ENCODE measurements around the gene CLPTM1.
"Not testable (repeated sequence)": the region's sequence is repeated elsewhere in the genome, so short reads cannot be mapped to it uniquely, and the experiment has no call there.

The CLPTM1 gene, protein sequence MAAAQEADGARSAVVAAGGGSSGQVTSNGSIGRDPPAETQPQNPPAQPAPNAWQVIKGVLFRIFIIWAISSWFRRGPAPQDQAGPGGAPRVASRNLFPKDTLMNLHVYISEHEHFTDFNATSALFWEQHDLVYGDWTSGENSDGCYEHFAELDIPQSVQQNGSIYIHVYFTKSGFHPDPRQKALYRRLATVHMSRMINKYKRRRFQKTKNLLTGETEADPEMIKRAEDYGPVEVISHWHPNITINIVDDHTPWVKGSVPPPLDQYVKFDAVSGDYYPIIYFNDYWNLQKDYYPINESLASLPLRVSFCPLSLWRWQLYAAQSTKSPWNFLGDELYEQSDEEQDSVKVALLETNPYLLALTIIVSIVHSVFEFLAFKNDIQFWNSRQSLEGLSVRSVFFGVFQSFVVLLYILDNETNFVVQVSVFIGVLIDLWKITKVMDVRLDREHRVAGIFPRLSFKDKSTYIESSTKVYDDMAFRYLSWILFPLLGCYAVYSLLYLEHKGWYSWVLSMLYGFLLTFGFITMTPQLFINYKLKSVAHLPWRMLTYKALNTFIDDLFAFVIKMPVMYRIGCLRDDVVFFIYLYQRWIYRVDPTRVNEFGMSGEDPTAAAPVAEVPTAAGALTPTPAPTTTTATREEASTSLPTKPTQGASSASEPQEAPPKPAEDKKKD

DNA sequence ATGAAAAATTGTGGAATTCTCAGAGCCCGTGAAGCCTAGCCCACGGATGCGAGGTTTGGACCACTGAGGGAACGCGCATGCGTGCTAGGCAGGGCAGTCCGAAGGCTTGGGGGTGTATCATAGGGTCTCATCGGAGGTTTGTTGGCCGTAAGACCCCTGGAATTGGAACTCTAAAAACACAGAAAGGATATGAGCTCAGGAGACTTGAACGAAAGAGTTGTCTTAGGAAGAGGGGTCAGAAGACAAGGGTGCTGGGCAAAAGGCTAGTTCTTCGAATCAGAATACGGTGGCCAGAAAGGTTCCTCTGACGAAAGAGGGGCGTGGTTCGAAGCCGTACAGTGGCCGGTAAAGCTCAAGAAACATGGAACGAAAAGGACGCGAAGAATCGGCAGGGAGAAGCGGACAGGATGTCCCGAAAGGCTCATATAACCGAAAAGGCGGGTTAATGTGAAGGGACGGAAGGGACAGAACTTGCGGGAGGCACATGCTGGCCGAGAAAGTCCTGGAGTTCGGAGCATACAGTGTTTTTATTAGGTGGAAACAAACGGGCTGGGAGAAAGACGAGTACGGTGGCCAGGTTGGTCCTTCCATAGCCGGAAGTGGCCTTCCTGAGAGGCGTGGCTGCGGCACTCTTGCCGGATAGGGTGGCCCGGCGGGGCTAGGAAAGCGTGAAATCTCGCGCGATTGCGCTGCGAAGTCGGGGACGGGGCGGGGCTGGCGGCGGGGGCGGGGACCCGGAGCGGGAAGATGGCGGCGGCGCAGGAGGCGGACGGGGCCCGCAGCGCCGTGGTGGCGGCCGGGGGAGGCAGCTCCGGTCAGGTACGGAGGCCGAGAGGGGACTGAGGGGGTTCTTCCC, at the start of gene CLPTM1:
Gene CLPTM1 (plus strand): TSS at position 732 of the 856 bp plus-strand sequence. CDS start 16 bp downstream, at position 748.
- DNase-seq: peak; percentile 94 to 97

DNA sequence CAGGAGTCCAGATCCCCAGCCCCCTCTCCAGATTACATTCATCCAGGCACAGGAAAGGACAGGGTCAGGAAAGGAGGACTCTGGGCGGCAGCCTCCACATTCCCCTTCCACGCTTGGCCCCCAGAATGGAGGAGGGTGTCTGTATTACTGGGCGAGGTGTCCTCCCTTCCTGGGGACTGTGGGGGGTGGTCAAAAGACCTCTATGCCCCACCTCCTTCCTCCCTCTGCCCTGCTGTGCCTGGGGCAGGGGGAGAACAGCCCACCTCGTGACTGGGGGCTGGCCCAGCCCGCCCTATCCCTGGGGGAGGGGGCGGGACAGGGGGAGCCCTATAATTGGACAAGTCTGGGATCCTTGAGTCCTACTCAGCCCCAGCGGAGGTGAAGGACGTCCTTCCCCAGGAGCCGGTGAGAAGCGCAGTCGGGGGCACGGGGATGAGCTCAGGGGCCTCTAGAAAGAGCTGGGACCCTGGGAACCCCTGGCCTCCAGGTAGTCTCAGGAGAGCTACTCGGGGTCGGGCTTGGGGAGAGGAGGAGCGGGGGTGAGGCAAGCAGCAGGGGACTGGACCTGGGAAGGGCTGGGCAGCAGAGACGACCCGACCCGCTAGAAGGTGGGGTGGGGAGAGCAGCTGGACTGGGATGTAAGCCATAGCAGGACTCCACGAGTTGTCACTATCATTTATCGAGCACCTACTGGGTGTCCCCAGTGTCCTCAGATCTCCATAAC, 49.6 kb upstream of the CLPTM1 start, which contains the start of gene APOE:
Gene APOE (plus strand): TSS at position 360 of the 724 bp plus-strand sequence. CDS start 829 bp downstream, outside the sequence.
- no peak for DNase-seq

DNA sequence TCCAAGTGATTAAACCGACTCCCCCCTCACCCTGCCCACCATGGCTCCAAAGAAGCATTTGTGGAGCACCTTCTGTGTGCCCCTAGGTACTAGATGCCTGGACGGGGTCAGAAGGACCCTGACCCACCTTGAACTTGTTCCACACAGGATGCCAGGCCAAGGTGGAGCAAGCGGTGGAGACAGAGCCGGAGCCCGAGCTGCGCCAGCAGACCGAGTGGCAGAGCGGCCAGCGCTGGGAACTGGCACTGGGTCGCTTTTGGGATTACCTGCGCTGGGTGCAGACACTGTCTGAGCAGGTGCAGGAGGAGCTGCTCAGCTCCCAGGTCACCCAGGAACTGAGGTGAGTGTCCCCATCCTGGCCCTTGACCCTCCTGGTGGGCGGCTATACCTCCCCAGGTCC, 47.6 kb upstream of the CLPTM1 start:
- DNase-seq: no peak

DNA sequence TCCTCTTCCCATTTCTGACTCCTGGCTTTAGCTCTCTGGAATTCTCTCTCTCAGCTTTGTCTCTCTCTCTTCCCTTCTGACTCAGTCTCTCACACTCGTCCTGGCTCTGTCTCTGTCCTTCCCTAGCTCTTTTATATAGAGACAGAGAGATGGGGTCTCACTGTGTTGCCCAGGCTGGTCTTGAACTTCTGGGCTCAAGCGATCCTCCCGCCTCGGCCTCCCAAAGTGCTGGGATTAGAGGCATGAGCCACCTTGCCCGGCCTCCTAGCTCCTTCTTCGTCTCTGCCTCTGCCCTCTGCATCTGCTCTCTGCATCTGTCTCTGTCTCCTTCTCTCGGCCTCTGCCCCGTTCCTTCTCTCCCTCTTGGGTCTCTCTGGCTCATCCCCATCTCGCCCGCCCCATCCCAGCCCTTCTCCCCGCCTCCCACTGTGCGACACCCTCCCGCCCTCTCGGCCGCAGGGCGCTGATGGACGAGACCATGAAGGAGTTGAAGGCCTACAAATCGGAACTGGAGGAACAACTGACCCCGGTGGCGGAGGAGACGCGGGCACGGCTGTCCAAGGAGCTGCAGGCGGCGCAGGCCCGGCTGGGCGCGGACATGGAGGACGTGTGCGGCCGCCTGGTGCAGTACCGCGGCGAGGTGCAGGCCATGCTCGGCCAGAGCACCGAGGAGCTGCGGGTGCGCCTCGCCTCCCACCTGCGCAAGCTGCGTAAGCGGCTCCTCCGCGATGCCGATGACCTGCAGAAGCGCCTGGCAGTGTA, 46.9 kb upstream of the CLPTM1 start:
- DNase-seq: no peak

DNA sequence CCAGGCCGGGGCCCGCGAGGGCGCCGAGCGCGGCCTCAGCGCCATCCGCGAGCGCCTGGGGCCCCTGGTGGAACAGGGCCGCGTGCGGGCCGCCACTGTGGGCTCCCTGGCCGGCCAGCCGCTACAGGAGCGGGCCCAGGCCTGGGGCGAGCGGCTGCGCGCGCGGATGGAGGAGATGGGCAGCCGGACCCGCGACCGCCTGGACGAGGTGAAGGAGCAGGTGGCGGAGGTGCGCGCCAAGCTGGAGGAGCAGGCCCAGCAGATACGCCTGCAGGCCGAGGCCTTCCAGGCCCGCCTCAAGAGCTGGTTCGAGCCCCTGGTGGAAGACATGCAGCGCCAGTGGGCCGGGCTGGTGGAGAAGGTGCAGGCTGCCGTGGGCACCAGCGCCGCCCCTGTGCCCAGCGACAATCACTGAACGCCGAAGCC, 46.3 kb upstream of the CLPTM1 start:
- DNase-seq: no peak

DNA sequence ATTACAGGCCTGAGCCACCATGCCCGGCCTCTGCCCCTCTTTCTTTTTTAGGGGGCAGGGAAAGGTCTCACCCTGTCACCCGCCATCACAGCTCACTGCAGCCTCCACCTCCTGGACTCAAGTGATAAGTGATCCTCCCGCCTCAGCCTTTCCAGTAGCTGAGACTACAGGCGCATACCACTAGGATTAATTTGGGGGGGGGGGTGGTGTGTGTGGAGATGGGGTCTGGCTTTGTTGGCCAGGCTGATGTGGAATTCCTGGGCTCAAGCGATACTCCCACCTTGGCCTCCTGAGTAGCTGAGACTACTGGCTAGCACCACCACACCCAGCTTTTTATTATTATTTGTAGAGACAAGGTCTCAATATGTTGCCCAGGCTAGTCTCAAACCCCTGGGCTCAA, 45.4 kb upstream of the CLPTM1 start:
- DNase-seq: no peak

DNA sequence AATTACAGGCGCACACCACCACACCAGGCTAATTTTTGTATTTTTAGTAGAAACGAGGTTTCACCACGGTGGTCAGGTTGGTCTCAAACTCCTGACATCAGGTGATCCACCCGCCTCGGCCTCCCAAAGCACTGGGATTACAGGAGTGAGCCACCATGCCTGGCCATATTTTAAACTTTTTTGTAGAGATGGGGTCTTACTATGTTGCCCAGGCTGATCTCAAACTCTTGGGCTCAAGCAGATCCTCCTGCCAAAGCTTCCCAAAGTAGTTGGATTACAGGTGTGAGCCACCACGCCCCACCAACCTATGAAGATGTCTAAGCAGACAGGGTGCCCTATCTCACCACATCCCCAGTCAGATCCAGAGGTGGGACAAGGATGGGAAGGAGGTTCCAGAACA, 43.3 kb upstream of the CLPTM1 start:
- DNase-seq: not testable (repeated sequence)

DNA sequence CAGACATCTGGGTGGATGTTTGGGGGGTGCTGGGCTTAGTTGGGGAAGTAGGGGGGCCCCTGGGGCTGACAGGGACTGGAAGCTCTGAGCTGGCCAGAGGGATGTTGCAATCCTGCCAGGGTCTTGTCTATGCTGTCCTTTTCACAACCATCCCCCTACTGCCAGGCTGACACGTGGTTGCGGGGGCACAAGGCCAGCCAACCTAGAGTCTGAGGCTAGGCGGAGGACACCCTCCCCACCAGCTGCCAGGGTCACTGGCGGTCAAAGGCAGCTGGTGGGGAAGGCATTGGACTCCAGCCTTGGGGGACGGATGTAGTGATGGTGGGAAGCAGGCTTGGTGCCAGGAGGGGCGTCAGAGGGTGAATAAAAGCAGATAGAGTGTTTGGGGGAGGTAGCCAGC, 42.3 kb upstream of the CLPTM1 start:
- DNase-seq: no peak

DNA sequence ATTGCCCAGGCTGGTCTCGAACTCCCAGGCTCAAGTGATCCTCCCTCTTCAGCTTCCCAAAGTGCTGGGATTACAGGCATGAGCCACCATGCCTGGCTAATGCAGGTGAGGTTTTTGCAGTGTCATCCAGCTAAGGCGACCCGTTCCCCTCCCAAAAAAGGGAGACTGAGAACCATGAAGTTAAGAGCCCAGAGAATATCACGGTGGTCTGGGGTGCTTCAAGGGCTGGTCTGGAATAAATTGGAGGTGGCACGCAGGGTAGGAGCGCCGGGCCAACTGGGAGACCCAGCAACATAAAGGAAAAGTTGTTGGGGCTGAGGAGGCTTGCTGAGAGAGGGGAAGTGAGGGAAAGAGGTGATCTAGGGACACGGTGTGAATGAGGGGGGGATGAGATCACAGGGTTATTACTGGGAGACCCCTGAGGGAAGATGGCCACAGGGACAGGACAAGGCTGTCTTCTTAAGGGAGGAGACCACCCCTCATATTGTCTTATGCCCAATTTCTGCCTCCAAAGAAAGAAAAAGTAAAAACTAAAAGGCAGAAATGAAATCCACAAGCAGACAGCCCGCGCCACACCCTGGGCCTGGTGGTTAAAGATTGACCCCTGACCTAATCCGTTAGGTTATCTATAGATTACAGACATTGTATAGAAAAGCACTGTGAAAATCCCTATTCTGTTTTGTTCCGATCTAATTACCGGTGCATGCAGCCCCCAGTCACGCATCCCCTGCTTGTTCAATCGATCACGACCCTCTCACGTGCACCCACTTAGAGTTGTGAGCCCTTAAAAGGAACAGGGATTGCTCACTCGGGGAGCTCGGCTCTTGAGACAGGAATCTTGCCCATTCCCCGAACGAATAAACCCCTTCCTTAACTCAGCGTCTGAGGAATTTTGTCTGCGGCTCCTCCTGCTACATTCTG, 41.4 kb upstream of the CLPTM1 start:
- DNase-seq: not testable (repeated sequence)

DNA sequence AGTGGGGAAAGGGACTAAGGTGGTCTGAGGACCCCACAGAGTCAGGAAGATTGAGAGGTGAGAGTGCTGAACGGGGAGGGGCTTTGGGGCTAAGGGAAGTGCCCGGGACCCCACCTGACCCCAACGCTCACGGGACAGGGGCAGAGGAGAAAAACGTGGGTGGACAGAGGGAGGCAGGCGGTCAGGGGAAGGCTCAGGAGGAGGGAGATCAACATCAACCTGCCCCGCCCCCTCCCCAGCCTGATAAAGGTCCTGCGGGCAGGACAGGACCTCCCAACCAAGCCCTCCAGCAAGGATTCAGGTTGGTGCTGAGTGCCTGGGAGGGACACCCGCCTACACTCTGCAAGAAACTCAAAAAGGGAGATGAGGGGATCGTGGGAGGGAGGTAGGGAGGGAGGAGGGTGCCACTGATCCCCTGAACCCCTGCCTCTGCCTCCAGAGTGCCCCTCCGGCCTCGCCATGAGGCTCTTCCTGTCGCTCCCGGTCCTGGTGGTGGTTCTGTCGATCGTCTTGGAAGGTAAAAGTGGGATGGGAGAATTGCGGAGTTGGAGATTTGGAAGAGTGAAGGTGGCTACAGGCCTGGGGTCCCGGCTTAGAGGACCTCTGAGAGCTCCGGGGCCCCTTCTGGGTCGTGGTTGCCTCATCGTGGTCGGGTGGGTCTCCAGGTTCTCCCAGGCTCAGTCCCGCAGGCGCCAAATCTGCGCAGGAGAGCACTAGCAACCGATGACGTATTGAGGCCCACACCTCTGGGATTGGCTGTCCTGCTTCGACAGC, 40.6 kb upstream of the CLPTM1 start, which contains the start of gene APOC1:
Gene APOC1 (plus strand): TSS at position 176 of the 774 bp plus-strand sequence. CDS start 284 bp downstream, at position 460.
- peak; percentile 66 to 75 for DNase-seq

DNA sequence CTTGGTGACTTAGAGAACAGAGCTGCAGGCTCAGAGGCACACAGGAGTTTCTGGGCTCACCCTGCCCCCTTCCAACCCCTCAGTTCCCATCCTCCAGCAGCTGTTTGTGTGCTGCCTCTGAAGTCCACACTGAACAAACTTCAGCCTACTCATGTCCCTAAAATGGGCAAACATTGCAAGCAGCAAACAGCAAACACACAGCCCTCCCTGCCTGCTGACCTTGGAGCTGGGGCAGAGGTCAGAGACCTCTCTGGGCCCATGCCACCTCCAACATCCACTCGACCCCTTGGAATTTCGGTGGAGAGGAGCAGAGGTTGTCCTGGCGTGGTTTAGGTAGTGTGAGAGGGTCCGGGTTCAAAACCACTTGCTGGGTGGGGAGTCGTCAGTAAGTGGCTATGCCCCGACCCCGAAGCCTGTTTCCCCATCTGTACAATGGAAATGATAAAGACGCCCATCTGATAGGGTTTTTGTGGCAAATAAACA, 30.9 kb upstream of the CLPTM1 start:
- no peak for DNase-seq

DNA sequence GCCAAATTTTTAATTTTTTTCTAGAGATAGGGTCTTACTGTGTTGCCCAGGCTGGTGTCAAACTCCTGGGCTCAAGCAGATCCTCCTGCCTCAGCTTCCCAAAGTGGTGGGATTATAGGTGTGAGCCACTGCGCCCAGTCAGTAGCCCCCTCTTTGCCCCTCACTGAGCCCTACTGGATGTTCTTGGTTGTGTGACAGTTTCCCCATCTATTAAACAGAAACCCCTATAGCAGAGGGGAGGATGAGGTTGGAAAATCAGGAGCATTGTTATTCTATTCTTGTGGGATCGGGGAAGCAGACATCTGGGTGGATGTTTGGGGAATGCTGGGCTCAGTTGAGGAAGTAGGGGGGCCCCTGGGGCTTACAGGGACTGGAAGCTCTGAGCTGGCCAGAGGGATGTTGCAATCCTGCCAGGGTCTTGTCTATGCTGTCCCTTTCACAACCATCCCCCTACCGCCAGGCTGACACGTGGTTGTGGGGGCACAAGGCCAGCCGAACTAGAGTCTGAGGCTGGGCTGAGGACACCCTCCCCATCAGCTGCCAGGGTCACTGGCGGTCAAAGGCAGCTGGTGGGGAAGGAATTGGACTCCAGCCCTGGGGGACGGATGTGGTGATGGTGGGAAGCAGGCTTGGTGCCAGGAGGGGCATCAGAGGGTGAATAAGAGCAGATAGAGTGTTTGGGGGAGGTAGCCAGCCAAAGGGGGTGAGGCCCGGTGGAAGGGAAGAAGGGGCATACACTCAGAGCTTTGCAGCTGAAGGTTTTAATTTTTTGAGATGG, 29.9 kb upstream of the CLPTM1 start:
- DNase-seq: no peak

DNA sequence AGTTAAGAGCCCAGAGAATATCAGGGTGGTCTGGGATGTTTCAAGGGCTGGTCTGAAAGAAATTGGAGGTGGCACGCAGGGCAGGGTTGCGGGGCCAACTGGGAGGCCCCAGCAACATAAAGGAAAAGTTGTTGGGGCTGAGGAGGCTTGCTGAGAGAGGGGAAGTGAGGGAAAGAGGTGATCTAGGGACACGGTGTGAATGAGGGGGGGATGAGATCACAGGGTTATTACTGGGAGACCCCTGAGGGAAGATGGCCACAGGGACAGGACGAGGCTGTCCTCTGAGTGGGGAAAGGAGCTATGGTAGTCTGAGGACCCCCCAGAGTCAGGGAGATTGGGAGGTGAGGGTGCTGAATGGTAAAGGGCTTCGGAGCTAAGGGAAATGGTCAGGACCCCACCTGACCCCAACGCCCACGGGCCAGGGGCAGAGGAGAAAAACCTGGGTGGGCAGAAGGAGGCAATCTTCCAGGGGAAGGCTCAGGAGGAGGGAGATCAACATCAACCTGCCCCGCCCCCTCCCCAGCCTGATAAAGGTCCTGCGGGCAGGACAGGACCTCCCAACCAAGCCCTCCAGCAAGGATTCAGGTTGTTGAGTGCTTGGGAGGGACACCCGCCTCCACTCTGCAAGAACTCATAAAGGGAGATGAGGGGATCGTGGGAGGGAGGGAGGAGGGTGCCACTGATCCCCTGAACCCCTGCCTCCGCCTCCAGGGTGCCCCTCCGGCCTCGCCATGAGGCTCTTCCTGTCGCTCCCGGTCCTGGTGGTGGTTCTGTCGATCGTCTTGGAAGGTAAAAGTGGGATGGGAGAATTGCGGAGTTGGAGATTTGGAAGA, 28.7 kb upstream of the CLPTM1 start:
- DNase-seq: not testable (repeated sequence)

DNA sequence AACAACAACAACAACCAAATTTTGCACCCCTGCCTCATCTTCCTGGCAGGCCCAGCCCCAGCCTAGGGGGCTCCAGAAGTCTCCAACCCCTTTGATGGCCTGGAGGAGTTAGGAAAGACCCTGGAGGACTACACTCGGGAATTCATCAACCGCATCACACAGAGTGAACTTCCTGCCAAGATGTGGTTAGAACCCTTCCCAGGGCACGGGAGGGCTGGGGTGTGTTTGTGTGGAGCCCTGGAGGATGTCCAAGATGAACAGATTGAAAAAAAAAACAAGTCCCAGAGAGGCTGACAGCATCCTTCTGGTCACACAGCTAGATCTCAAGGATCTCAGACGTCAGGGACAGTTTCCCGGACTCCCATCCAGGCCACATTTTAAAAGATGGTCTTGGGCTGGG, 27.4 kb upstream of the CLPTM1 start:
- no peak for DNase-seq

DNA sequence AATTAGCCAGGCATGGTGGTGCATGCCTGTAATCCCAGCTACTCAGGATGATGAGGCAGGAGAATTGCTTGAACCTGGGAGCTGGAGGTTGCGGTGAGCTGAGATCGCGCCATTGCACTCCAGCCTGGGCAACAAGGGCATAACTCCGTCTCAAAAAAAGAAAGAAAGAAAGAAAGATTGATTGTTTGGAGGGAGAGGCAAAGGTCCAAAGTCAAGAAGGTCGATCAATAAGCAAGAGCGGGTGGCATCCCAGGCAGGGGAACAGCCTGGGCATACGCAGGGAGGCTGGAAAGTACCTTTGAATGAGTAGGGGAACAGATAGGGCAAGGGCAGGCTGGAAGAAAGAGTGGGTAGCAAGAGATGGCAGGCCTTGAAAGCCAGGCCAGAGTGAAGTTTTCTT, 25.1 kb upstream of the CLPTM1 start:
- no peak for DNase-seq

DNA sequence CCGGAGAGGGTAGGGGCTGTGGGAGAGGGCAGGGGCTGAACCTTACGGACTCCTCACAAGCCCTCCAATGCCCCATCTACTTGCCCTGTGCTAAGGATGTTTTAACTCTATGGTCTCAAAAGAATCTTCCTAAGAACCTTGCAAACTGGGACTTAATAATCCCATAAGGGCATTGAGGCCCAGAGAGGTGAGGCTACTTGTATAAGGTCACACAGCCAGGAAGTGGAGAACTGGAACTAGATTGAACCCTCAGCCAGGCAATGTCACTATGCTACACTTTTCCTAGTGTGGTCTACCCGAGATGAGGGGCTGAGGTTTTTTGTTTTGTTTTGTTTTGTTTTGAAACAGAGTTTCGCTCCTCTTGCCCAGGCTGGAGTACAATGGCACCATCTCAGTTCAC, 23.6 kb upstream of the CLPTM1 start:
- DNase-seq: no peak

DNA sequence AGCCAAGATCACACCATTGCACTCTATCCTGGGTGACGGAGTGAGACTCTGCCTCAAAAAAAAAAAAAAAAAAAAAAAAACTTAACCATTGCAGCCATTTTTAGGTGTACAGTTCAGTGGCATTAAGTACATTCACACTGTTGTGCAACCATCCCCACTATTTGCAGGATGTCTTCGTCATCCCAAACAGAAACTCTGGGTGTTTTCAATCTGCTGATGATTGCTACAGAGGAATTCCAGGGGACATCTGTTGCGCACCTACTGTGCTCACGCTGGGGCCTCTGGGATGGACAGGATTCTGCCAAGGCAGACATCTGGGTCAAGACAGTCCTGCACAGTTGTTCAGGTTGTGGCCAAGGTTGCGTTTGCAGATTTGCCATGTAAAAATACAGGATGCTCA, 15.5 kb upstream of the CLPTM1 start:
- DNase-seq: no peak
